GM08714 (cell line): Measurements from ENCODE around the gene OR52K2.
"Not testable (repeated sequence)": the region's sequence is repeated elsewhere in the genome, so short reads cannot be mapped to it uniquely, and the experiment has no call there.

Experiments
- H3K4me3 ChIP-seq: fragments of 200-500 bp; sonication (Bioruptor generic); 2 replicates; pipeline ENCODE4 v1.5.1; 2014; ENCODE audit warnings: mild to moderate bottlenecking, low read length, inconsistent platforms
- ZNF274 ChIP-seq: IDR thresholded peaks from 2 replicates; pipeline ENCODE4 v1.6.1; 2012; ENCODE audit warnings: mild to moderate bottlenecking, low read depth, low read length

OR52K2 gene

GRCh38 chr11:4465407-4465806, 16.3 kb downstream of the OR52K2 start:
- no peak for TF ChIP-seq ZNF274
- H3K4me3 ChIP-seq = no peak overlapping the region

DNA sequence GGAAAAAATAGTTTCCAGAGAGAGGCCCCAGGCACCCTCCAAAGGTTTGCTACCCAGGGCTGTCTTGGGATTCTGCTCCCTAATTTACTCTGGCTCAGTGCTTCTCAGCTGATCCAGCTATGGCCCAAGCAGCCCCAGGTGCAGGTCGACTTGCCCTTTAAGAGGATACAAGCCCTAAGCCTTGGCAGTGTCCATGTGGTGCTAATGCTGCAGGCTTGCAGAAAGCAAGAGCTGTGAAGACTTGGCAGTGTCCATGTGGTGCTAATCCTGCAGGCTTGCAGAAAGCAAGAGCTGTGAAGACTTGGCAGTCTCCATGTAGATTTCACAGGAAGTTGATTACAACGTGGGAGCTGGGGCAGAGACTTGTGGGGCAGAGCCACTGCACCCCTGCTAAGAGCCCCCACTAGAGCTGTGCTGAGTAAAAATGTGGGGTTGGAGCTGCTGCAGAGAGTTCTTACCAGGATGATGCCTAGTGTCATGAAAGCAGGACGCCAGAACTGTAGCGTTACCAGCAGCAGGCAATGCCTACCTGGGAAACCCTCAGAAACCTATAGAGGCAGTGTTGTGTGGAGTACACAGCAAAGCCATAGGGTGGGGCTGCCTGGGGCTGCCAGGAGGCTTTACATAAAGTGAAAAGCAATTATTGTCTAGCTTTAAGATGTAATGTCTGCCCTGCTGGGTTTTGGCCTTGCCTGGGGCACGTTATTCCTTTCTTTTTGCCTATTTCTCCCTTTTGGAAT, 17.2 kb downstream of the OR52K2 start:
- no peak overlapping the region for H3K4me3 ChIP-seq
- TF ChIP-seq ZNF274 = no peak

- H3K4me3 ChIP-seq = no peak overlapping the region
- TF ChIP-seq ZNF274 = no peak
Observed at GRCh38 chr11:4466871-4467442, 17.9 kb downstream of the OR52K2 start.

DNA sequence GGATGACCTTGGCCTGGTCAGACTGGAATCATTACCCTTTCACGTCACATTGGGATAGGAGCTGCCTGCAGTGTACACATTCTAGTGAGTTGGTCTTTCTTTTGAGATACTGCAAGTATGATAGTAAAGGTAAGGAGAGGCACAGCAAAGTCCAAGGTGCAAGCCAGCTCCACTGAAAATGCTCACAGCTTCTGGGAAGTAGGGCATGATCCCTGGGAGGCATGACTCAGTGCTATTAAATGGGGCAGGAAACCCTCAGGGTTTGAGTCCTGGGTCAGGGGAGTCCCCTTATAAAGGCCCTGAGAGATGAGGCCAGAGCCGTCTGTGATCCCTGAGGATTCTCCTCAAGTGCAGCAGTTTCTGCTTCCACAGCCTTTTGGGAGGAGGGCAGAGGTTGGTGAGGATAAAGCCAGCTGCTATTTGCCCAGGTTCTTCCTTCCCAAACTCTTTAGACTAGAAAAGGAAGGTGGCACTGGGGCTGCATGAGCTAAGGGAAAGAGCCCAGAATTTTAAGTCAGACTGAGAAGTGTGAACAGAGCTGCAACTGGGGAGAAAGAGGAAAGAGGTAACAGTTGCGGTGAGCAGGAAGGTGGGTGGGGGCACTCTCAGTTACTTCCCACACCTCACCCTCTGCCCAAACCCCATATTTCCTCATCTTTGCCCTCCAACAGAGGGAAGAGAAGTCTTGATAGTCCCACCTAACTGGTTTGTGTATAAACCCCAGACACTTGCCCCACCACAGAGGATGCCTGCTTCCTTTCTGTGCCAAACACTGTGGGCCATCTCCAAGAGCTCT, 18.9 kb downstream of the OR52K2 start:
- TF ChIP-seq ZNF274 = no peak
- H3K4me3 ChIP-seq = no peak overlapping the region

GRCh38 chr11:4479644-4480043, 30.5 kb downstream of the OR52K2 start:
- no peak for TF ChIP-seq ZNF274

GRCh38 chr11:4480577-4481239, 31.6 kb downstream of the OR52K2 start:
- TF ChIP-seq ZNF274 = no peak
- H3K4me3 ChIP-seq = no peak overlapping the region

More at GRCh38 chr11:4479644-4480043, 30.5 kb downstream of the OR52K2 start:
- no peak overlapping the region for H3K4me3 ChIP-seq

- H3K4me3 ChIP-seq = no peak overlapping the region
- TF ChIP-seq ZNF274 = no peak
Observed at GRCh38 chr11:4481240-4481582, 32.1 kb downstream of the OR52K2 start.

DNA sequence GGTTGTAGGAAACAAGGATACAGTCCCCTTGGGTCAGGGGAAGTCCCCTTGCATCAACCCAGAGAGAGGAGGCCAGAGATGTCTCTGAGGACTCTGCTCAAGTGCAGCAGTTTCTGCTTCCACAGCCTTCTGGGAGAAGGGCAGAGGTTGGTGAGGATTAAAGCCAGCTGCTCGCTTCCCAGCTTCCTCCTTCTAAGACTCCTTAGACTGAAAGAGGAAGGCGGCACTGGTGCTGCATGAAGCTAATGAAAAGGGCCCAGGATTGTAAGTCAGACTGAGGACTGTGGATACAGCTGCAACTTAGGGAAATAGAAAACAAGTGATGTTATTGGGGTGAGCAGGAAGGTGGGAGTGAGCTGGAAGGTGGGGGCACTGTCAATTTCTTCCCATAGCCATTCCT, 33.4 kb downstream of the OR52K2 start, which contains the start of gene OR52K1:
OR52K1 (plus strand) TSS at position 202 of the 400 bp plus-strand sequence. CDS start 6,255 bp downstream, outside the sequence.
- no peak within 1 kb of the TSS for H3K4me3 ChIP-seq
- no peak for TF ChIP-seq ZNF274

DNA sequence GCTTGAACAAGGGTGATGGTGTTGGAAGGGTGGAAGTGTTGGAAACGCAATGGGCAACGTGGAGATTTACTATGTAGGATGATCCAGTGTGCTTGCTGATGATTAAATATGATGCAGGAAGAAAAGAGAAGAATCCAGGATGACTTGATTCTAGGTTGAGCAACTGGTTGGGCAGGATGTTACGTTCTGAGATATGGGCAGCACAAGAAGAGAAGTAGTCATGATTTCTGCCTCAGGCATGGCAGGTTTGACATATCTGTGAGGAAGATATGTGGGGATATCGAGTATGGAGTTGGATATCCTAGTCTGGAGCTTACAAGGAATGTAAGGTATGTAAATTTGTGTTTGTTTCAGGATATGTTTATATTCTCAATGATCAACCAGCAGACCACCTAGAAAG, 35.2 kb downstream of the OR52K2 start:
- no peak overlapping the region for H3K4me3 ChIP-seq
- no peak for TF ChIP-seq ZNF274

DNA sequence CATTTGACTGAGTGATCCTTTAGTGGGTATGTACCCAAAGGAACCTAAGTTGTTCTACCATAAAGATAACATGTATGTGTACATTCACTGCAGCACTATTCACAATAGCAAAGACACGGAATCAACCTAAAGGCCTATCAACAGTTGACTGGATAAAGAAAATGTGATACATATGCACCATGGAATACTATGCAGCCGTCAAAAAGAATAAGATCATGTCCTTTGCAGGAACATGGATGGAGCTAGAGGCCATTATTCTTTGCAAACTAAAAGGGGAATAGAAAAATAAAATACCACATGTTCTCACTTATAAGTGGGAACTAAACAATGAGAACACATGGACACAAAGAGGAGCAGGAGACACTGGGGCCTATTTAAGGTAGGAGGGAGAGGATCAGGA, 42.3 kb downstream of the OR52K2 start:
- not testable (repeated sequence) for H3K4me3 ChIP-seq

DNA sequence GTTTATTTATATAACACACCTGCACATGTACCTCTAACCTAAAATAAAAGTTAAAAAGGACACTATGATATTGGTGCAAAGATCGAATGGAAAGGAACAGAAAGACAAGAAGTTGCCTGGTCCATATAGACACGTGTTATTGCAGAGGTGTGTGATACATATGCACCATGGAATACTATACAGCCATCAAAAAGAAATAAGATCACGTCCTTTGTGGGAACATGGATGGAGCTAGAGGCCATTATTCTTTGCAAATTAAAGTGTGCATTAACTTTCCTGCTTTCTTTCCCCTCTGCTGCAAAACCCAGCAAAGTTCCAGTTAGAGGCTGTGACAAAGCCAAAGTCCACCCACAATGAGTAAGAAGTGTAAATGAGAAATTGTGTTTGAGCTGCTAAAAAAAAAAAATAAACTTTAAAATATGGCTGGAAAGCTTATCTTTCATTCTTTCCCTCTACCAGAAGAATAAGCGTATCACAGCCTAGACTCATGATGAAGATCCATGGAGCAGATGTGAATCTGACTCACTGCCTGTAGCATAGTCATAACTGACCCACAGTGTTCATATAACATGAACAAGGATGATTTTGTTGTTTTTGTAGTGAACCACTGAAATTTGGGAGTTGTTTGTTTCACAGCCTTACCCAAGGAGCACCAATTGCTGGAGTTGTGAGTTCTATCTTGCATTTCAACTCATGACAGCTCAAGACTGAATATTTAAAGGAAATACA, 42.9 kb downstream of the OR52K2 start:
- no peak for TF ChIP-seq ZNF274
- no peak overlapping the region for H3K4me3 ChIP-seq

DNA sequence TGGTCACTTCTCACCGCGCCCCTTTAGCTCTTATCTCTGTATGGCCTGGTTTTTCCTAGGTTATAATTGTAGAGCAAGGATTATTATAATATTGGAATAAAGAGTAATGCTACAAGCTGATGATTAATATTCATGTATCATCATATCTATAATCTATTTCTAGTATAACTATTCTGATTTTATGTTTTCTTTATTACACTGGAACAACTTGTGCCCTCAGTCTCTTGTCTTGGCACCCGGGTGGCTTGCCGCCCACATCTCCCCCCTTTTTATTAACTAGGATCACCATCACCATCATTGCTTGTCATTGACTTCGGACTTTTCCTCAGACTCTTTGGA, 44.4 kb downstream of the OR52K2 start:
- no peak for TF ChIP-seq ZNF274
- no peak overlapping the region for H3K4me3 ChIP-seq

GRCh38 chr11:4495487-4495886, 46.4 kb downstream of the OR52K2 start:
- H3K4me3 ChIP-seq = no peak overlapping the region
- TF ChIP-seq ZNF274 = no peak

GRCh38 chr11:4495986-4496385, 46.9 kb downstream of the OR52K2 start:
- no peak for TF ChIP-seq ZNF274

More at GRCh38 chr11:4495986-4496385, 46.9 kb downstream of the OR52K2 start:
- H3K4me3 ChIP-seq = no peak overlapping the region
